Tibial artery (tissue), 4 donors: ENCODE results near the gene DNAH17.

Experiments
- DNase-seq, 2 donors: peaks; one replicate each; pipeline ENCODE4 v3.0.0-alpha.2; 2019
- H3K27ac ChIP-seq, 2 donors: fragments of 200-600 bp; sonication (generic) in 1 of 2; 1 replicate in 1 of 2; 2 replicates in 1 of 2; pipeline ENCODE4 v1.5.1; 2018 to 2019; ENCODE audit warnings: mild to moderate bottlenecking in 1 of 2
- H3K27me3 ChIP-seq, 2 donors: fragments of 200-600 bp; sonication (generic) in 1 of 2; one replicate each; pipeline versions ENCODE4 v1.5.1 to v1.6.0; 2016 to 2019
- H3K36me3 ChIP-seq, 3 donors: fragments of 200-600 bp; sonication (generic) in 2 of 3; one replicate each; pipeline ENCODE4 v1.5.1; 2016 to 2019; ENCODE audit warnings: mild to moderate bottlenecking in 2 of 3
- H3K4me1 ChIP-seq, 4 donors: fragments of 200-600 bp; sonication (generic) in 2 of 4; 1 replicate in 3 of 4; 2 replicates in 1 of 4; pipeline ENCODE4 v1.5.1; 2016 to 2019
- H3K4me3 ChIP-seq, 2 donors: fragments of 200-600 bp; sonication (generic) in 1 of 2; 1 replicate in 1 of 2; 2 replicates in 1 of 2; pipeline ENCODE4 v1.5.1; 2018 to 2019; ENCODE audit warnings: mild to moderate bottlenecking in 2 of 2
- H3K9me3 ChIP-seq, 3 donors: fragments of 200-600 bp; sonication (generic) in 1 of 3; one replicate each; pipeline ENCODE4 v1.5.1; 2016 to 2019
- CTCF ChIP-seq, 2 experiments: fragments of 200-600 bp in 1 of 2; fragments of 450-650 bp in 1 of 2; IDR thresholded peaks; one replicate each; pipeline ENCODE4 v1.5.1; 2017 to 2019; ENCODE audit warnings: antibody characterized with exemption in 2 of 2, mild to moderate bottlenecking in 1 of 2, moderate library complexity in 1 of 2
- intact Hi-C: fragments of 100-400 bp; cut with DNase I; formaldehyde crosslinking; loops from one replicate; pipeline ENCODE4 v1.15.0; 2023; ENCODE audit warnings: low total_unique reads

The DNAH17 gene

GRCh38 chr17:78378225-78379130, 198.7 kb downstream of the DNAH17 start, which contains the start of gene PGS1:
Gene PGS1, plus strand, starts transcription at chr17:78378649. Its CDS starts 17 bp downstream, at chr17:78378666.
- Histone ChIP-seq H3K9me3 (no peaks in the 10 kb centered on the region), H3K36me3 (no peaks in the 10 kb centered on the region), H3K27me3 (no peaks in the 10 kb centered on the region), H3K27ac (peak within 1 kb of the TSS; percentile 85 to 88), H3K4me3 (peak within 1 kb of the TSS; percentile 91 to 94), H3K4me1 (peaks cover 0 to 47% (median 28%) of the 10 kb centered on the region in 4 donors)
- peak; percentile 70 to 84 for DNase-seq
- TF ChIP-seq CTCF (IDR thresholded peaks at IDR 0.05), result peak in 1 of 2 experiments; percentile 13
- intact Hi-C loops, result no loop called here

DNA sequence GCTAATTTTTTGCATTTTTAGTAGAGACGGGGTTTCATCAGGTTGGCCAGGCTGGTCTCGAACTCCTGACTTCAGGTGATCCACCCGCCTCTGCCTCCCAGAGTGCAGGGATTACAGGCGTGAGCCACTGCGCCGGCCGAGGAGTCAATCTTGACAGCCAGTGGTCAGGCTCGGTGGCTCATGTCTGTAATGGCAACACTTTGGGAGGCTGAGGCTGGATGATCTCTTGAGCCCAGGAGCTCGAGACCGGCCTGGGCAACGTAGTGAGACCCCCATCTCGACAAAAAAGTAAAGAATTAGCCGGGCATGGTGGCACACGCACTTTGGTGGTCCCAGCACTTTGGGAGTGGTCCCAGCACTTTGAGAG, 199.4 kb downstream of the DNAH17 start:
- Histone ChIP-seq H3K27ac (peak overlapping the region; percentile 85 to 88), H3K27me3 (no peaks in the 10 kb centered on the region), H3K4me3 (peak overlapping the region; percentile 91 to 94), H3K36me3 (no peaks in the 10 kb centered on the region), H3K4me1 (peaks cover 0 to 41% (median 26%) of the 10 kb centered on the region in 4 donors), H3K9me3 (no peaks in the 10 kb centered on the region)
- no peak for DNase-seq
- intact Hi-C loops, result no loop called here
- TF ChIP-seq CTCF (IDR thresholded peaks at IDR 0.05), result no peak

DNA sequence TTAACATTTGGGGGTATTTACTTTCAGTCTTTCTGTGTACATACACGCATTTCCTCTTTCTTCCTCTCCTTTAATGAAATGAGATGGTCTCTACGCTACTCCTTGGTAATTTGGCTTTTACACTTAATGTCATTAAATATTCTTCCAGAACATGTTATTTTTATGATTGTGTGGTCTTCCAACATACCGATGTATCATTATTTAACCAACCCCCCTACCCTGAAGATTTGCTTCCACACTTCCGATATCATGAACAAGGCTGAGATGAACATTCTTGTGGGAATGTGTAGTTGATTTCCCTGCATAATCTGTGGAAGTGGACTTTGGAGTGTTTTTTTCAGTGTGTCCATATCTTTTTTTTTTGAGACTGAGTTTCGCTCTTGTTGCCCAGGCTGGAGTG, 201.0 kb downstream of the DNAH17 start:
- Histone ChIP-seq H3K27ac (no peak overlapping the region), H3K4me3 (no peak overlapping the region), H3K36me3 (no peaks in the 10 kb centered on the region), H3K27me3 (no peaks in the 10 kb centered on the region), H3K4me1 (peaks cover 0 to 40% (median 23%) of the 10 kb centered on the region in 4 donors), H3K9me3 (no peaks in the 10 kb centered on the region)
- intact Hi-C loops, result no loop called here
- TF ChIP-seq CTCF (IDR thresholded peaks at IDR 0.05), result no peak
- no peak for DNase-seq

DNA sequence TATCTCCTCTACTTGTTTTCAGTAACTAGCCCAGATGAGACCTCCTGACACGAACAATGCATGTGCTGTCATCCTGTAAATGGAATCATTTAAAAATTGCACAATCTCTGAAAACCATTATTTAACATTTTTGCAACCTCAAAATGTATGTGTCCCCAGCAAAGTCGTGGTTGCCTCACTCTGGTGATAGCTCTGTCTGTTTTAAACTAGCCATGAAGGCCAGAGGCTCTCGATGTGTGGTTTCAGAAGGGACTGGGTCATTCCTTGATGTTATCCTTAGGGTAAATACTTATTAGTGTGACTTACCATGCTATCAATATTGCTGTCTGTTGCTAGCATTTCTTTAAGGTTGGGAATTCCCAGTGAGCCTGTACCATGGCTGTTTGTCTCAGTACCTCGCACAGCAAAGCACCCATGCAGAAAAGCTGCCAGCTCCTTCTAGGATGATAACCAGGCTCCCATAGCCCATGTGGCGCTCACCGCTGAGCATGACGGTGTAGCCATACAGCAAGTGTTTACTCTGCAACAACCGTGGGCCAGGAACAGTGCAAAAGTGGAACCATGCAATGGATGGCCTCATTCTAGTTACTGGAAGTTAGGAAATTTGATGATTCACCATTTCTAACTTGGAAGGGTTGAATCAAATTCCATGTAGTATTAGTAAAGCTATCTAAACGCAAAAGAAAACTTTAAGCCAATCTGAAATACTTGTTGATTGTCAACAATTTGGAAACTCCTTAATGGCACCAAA, 201.6 kb downstream of the DNAH17 start:
- intact Hi-C loops, result no loop called here
- DNase-seq, result peak in 1 of 2 donors; percentile 60

More for the DNA sequence above, 201.6 kb downstream of the DNAH17 start:
- Histone ChIP-seq H3K27me3 (no peaks in the 10 kb centered on the region), H3K4me1 (peaks cover 0 to 34% (median 21%) of the 10 kb centered on the region in 4 donors), H3K27ac (no peak overlapping the region), H3K4me3 (no peak overlapping the region), H3K9me3 (no peaks in the 10 kb centered on the region), H3K36me3 (no peaks in the 10 kb centered on the region)
- TF ChIP-seq CTCF (IDR thresholded peaks at IDR 0.05), result no peak
